Mammary epithelial cell (primary cell): ENCODE results near the gene TICAM1.

ENCODE experiments used
- CTCF ChIP-seq, 2 donors: IDR thresholded peaks in 1 of 2; conservative IDR thresholded peaks in 1 of 2; 2 replicates each; pipeline ENCODE4 v1.5.1; 2011 to 2012; ENCODE audit warnings: inconsistent platforms in 2 of 2, low read length in 2 of 2, mild to moderate bottlenecking in 2 of 2, control low read depth in 1 of 2, low read depth in 1 of 2; ENCODE audit not compliant: insufficient read depth in 1 of 2; ENCODE audit errors: extremely low read depth in 1 of 2
- EZH2 ChIP-seq: IDR thresholded peaks from 2 replicates; pipeline ENCODE4 v1.6.1; 2012; ENCODE audit warnings: low read length, inconsistent platforms, borderline replicate concordance

DNA sequence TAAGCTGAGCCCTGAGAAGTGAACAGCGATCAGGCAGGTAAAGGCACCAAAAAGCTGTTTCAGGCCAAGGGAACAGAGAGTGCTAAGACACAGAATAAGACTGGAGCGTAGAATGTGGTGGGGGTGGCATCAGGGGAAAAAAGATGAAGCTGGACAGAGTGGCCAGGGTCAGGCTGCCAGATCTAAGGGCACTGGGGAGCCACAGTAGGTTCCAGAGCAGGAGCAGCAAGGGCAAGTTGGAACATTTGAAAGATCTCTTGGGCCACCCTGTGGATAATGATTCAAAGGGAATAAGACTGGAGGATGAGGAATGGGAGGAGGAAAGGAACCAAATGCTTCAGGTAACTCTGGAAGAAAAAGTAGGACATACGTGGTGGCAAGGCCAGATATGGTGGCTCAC is 42.4 kb upstream of the TICAM1 start:
- no peak for TF ChIP-seq CTCF (conservative IDR thresholded peaks at IDR 0.05 in 1 of 2, IDR thresholded peaks at IDR 0.05 in 1 of 2; ENCODE audit: extremely low read depth in 1 of 2, insufficient read depth in 1 of 2, low read depth in 1 of 2, low read length in 2 of 2)
- TF ChIP-seq EZH2 = no peak
